Measurements from ENCODE around the gene CHRNA9. TPM values are rescaled to one million over a fixed set of nuclear protein-coding genes. Genes with fewer than 3 reads are reported as not detected.

Gene CHRNA9
- under 0.01 TPM in 2 replicates for total RNA-seq

GRCh38 chr4:40334591-40335524 lies at the start of gene CHRNA9:
CHRNA9 (plus strand) TSS chr4:40335333; CDS start chr4:40335468, 135 bp downstream.

Other genes with a start within 250 kb of the CHRNA9 start
- not detected in 2 replicates for gene RHOH, start 138.3 kb upstream of the CHRNA9 start, total RNA-seq